Left kidney (tissue), 2 donors: Measurements from ENCODE around the gene HS3ST3B1. TPM values are rescaled to one million over a fixed set of nuclear protein-coding genes. Genes with fewer than 3 reads are reported as not detected.

ENCODE experiments used
- DNase-seq: peaks from one replicate; pipeline ENCODE4 v3.0.0-alpha.2; 2013
- polyA plus RNA-seq: library from polyadenylated mRNA; unstranded; fragments of 120-200 nt; gene quantifications from one replicate; pipeline ENCODE4 v1.2.1, GENCODE V29; 2013; ENCODE audit not compliant: insufficient read length

Gene HS3ST3B1
- polyA plus RNA-seq, 1 donor = 26.8 TPM

- DNase-seq = no peak
These were observed 53.1 kb downstream of the HS3ST3B1 start for GRCh38 chr17:14353861-14354474.

DNA sequence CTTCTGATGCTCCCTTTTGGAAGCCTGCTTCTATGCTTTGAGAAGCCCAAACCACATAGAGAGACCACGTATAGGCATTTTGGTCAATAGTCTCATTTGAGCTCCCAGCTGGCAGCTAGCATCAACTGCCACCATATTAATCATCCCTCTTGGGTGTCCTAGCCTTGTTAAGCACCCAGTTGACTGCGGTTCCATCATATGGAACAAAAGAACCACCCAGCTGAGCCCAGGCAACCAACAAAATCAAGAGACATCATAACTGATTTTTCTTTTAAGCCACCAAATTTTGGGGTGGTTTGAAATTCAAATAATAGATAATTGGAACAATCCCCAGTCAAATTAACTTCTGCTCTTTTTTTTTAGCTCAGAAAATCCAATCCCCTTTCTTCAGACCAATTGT lies 53.9 kb downstream of the HS3ST3B1 start:
- DNase-seq = no peak

- DNase-seq = no peak
These were observed 54.7 kb downstream of the HS3ST3B1 start for GRCh38 chr17:14355556-14355955.

- no peak for DNase-seq
These were observed 58.5 kb downstream of the HS3ST3B1 start for GRCh38 chr17:14359163-14360020.

GRCh38 chr17:14360856-14361255 lies 60.0 kb downstream of the HS3ST3B1 start:
- DNase-seq = no peak

DNA sequence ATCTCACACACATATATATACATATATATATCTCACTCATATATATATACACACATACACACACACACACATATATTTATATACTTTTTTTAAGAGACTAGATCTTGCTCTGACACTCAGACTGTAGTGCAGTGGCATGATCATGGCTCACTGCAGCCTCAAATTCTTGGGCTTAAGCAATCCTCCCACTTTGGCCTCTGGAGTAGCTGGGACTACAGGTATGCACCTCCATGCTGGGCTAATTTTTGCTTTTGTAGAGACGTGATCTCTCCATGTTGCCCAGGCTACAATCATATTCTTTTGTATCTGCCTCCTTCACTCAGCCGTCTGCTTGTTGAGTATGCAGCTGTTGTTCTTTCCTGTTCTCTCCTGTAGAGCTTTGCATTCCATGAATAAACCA lies 60.6 kb downstream of the HS3ST3B1 start:
- no peak for DNase-seq

DNA sequence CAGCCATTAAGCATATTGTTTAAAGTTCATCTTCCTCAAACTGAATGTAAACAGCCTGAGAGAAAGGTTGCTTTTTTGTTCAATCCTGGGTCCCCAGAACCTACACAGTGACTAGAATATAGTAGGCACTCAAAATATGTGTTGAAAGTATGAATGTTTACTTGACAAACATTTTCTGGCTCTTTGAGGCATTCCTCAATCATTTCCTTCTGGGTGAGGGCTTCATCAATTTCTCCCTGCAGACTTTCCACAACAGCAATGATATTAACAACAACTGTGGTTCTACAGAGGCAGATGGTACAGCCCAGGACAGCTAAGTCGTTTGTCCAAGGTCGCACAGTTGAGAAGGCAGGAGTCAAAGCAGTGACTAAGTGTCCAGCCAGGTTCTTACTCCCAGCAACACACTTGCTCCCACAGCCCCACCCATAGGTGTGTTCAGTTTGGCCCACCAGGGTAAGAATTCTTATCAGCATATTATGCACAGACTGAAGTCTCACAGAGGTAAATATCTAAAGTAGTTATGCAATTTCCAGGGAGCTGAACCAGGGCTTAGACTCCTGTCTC lies 61.1 kb downstream of the HS3ST3B1 start:
- DNase-seq = no peak

- no peak for DNase-seq
These were observed 65.3 kb downstream of the HS3ST3B1 start for GRCh38 chr17:14366199-14366598.

DNA sequence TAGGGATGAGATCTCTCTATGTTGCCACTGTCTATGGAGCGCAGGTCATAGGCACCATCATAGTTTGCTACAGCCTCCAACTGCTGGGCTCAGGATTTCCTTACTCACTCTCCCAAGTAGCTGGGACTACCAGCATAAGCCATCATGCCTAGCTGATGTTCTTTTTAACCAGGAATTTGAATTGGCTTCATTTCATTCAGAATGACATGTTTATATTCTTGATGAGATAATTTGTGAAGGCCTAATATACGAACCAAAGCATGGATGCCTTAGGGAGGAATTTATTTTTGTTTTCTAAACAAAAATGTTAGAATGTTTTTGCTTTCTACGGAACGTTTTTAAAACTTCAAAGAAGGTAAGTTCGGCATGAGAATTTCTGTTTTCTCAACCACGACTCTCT lies 71.6 kb downstream of the HS3ST3B1 start:
- DNase-seq = no peak

DNA sequence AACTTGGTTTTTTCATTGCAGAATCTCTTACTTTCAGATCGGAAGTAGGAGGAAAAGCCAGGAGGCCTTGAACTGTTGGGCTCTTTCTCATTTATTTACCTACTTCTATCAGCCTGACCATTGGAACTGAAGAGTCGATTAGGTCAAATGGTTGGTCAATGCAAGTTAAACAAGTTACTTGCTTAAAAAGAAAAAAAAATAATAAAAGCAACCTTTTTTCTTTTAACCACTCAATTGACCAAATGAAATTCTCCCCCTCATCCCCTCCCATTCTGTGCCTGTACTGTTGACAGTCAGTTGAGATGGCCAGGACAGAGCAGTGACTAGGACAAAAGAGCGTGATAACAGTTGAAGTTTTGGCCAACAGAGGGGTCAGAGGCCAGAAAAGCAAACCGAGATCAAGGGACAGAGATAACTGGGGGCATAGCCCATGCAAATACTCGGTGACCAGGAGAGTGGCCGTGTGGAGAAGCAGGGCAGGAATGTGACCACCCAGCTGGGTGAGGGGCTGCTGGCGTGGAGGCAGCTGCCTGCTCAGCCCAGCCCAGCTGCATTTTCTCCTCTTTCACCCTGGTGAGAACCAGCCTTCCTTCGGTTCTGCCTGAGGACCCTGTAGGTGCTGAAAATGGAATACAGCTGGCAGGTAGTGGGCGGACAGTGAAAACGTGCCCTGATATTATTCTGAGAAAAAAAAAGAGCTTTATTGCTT lies 72.2 kb downstream of the HS3ST3B1 start:
- no peak for DNase-seq

DNA sequence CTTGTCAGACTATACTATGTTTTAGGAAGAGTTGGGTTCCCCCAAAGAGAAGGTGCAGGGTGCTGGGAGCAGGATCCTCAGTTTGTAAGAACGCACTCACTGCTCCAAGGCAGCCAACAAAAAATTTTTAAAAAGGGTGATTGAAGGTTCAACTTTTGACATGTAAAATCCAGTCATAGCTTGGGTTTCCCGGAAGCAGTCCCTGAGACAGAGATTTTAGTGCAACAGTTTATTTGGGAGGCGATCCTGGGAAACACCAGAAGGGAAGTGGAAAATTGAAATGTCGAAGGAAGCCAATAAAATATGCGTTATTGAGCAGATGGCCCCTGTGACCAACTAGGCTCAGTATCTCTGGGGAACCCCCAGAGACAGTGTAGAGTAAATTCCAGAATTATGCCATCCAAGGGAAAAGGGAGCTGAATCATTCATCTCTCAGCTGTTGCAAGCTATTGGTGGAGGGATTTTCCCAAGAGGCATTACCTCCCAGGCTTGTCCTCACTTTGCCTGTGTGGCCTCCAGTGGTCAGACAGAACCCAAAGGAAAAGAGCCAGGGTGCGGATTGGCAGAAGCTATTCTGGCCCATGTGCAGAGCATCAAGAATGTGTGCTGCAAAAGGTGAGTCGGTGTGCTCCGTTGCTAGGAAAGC lies 72.9 kb downstream of the HS3ST3B1 start:
- DNase-seq = no peak

GRCh38 chr17:14374268-14374667 lies 73.4 kb downstream of the HS3ST3B1 start:
- no peak for DNase-seq

- DNase-seq = no peak
These were observed 75.8 kb downstream of the HS3ST3B1 start for GRCh38 chr17:14376666-14377065.

GRCh38 chr17:14381606-14382005 lies 80.7 kb downstream of the HS3ST3B1 start:
- DNase-seq = no peak

DNA sequence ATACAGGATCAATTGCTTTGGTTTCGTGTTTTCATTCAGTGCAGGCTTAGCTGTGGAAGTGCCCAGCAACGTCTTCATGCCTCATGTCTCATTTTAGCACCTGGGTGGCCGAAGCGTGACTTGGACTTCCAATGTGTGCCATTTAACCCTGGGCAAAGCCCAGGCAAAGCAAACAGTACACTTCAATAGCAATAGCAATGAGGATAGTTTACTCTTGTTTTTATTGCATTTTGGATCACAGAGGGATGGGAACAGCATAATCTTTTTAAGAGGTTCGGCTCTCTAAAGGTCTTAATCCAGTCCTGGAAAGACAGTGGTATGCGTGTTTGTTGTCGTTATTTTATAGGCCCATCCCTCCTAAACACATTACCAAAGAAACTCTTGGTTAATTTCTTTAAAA lies 86.2 kb downstream of the HS3ST3B1 start:
- DNase-seq = no peak

GRCh38 chr17:14389681-14390080 lies 88.8 kb downstream of the HS3ST3B1 start:
- DNase-seq = no peak

DNA sequence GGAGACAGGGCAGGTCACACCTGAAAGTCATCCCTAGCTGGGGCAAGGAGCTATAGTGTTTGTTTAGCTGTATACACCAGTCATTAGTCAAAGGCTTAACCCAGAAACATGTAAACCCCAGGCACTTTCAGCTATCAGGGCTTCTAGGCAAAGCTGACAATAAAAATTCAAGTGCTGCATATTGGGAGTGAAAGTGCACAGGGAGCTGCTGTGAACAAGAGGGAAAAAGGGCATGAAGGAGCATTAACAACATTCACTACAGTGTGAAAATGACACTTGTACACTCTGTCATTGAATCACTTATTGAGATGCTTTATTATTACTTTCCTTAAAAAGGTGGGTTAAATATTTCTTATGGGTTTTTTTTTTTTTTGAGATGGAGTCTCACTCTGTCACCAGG lies 92.8 kb downstream of the HS3ST3B1 start:
- DNase-seq = no peak

DNA sequence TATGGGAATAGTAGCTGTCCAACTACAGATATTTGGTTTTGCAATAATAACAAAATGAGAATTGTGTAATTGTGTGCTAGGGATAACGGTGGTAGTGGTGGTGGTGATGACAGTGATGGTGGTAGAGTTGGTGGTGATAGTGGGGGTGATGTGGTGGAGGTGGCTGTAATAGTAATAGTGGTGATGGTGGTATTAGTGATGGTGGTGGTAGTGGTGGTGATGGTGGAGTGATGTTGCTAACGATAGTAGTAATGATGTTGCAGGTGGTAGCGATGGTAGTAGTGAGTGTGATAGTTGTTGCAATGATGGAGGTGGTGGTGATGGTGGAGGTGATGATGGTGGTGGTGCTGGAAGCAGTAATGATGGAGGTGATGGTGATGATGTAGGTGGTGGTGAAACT lies 94.4 kb downstream of the HS3ST3B1 start:
- DNase-seq = no peak

GRCh38 chr17:14396547-14396946 lies 95.7 kb downstream of the HS3ST3B1 start:
- no peak for DNase-seq

DNA sequence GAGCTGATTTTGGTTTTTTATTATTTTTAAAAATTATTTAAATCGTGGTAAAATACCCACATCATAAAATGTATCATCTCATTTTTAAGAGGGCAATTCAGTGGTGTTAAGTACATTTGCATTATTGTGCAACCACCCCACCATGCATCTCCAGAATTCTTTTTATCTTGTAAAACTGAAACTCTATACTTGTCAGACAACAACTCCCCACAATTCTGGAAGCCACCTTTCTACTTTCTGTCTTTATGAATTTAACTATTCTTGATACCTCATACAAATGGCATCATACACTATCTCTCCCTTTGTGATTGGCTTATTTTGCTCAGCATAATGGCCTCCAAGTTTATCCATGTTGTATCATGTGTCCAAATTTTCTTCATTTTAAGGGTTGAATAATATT lies 97.9 kb downstream of the HS3ST3B1 start:
- DNase-seq = no peak
